HL-60 (cell line): ENCODE results near the gene TBC1D4.

Source experiments
- CTCF ChIP-seq: IDR thresholded peaks from one replicate; pipeline ENCODE4 v1.5.1; 2011; ENCODE audit warnings: low read length, control low read depth, inconsistent platforms; ENCODE audit not compliant: insufficient read depth
- GABPA ChIP-seq: IDR thresholded peaks from 2 replicates; pipeline ENCODE4 v1.6.1; 2012; ENCODE audit warnings: low read depth
- POLR2AphosphoS5 ChIP-seq: IDR thresholded peaks from 2 replicates; pipeline ENCODE4 v1.6.1; 2012; ENCODE audit warnings: low read depth
- SPI1 ChIP-seq: IDR thresholded peaks from 2 replicates; pipeline ENCODE4 v1.6.1; 2012; ENCODE audit warnings: low read depth, mild to moderate bottlenecking, borderline replicate concordance

GRCh38 chr13:75442736-75443234 lies 39.2 kb downstream of the TBC1D4 start:
- TF ChIP-seq CTCF (no peak), GABPA (no peak), SPI1 (no peak), POLR2AphosphoS5 (no peak)
